C4-2B (cell line): ENCODE results near the gene ITGBL1.

Experiments
- CTCF ChIP-seq: fragments of 450-650 bp; conservative IDR thresholded peaks from 2 replicates; pipeline ENCODE4 v1.5.1; 2017; ENCODE audit warnings: mild to moderate bottlenecking
- ZFX ChIP-seq: fragments of 450-650 bp; IDR thresholded peaks from 2 replicates; pipeline ENCODE4 v1.6.1; 2017

GRCh38 chr13:101757446-101758039, 305.1 kb downstream of the ITGBL1 start:
- TF ChIP-seq CTCF (peak; percentile 62), ZFX (no peak)
